Glomerular visceral epithelial cell (primary cell): ENCODE measurements around the gene CEBPB.

ENCODE experiments used
- DNase-seq: peaks from one replicate; pipeline ENCODE4 v3.0.0-alpha.2; 2016; ENCODE audit errors: extremely low spot score

Gene CEBPB

DNA sequence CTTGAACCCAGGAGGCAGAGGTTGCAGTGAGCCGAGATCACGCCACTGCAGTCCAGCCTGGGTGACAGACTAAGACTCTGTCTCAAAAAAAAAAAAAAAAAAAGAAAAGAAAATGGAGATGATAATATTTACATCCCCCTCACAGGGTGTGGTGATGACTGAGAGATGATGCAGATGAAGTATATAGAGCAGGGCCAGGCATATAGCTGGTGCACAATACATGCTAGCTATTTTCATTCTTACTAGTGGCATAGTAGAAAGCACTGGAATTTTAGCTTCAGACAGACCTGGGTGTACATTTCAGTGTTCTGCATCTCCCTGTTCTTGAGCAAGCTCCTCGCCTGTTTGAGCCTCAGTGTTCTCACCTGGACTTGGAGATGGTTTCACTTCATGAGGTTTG lies 36.9 kb downstream of the CEBPB start:
- DNase-seq: no peak

DNA sequence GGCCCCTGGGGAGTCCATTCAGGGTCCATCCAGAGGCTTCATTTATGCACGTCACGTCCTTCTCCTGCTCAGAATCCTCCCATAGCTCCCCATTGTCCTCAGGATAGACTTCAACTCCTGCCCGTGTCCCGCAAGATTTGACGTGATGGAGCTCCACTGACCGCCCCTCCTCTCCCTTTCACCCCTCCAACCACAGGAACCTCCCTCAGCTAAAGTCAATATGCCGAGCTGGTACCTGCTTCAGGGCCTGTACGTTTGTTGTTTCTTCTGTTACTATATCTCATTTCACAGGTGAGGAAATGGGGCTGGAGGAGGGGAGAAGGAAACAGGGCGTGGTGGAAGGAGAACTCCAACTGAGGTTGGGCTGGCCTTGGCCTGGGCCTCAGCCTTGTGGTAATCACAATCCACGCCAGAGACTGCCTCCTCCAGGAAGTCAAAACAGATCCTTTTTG lies 38.6 kb downstream of the CEBPB start:
- no peak for DNase-seq

- DNase-seq: no peak
Measured at GRCh38 chr20:50230184-50230583, 39.6 kb downstream of the CEBPB start.

DNA sequence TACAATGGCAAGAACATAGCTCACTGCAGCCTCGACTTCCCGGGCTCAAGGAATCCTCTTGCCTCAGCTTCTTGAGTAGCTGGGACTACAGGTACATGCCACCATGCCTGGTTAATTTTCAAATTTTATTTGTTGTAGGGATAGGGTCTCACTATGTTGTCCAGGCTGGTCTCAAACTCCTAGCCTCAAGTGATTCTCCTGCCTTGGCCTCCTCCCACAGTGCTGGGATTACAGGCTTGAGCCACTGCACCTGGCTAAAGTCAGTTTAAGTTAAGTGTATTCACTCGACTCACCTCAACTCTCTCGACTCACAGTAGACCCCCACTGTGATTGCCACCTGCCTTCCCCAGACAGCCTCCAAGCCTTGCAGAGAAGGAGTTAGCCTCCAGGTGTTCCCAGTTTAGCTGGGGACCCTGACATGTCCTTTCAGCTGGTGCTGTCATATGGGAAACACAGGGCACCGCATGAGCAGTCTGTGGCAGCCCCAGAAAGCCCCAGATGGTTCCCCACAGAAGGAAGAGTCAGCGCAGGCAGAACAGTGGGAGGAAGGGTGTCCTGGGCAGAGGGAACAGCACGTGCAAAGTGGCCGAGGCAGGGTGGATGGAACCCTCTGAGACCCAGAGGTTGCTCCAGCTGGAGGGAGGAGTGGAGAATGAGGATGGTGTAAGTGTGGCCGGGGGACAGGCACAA lies 40.4 kb downstream of the CEBPB start:
- no peak for DNase-seq

- no peak for DNase-seq
Measured at GRCh38 chr20:50231854-50232253, 41.2 kb downstream of the CEBPB start.

GRCh38 chr20:50232651-50233324 lies 42.2 kb downstream of the CEBPB start:
- DNase-seq: no peak

DNA sequence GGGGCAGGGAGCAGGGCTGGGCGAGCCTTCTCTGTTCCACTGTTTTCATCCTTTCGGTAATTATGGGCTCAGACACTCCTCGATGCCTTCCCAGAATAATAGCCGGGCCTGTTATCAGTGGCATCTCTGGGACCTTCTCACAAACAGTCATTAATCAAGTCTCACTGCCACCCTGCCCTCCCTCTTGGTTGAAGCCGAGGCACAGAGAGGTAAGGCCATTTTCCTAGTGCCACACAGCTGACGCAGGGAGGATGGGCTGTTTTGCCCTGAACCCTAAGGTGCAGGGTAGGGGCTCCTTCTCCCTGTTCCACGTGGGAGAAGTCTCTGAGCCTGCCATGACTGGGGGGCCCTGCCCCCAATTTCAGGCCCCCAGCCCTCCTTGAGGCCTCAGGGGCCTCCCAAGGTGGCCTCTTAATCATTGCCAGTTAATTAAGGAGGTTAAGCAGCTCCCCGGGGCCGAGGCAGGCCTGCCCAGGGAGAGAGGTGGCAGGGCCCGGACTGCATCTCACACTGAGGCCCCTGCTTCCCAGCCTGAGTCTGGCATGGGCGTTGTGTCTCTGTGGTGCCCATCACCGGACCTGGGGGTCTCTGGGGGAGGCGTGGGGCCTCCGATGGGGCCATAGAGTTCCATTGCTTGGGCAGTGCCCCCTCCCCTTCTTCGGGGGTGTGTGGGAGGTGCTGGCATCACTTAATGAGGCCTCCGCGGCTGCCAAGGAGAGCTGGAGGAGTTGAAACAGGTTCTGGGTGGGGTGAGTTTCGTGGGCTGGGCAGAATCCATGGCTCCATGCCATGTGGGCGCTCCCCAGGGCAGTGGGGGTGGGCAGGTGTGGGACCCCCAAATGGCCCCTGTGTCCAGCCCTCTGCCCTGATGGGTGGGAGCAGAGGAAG lies 42.9 kb downstream of the CEBPB start:
- no peak for DNase-seq

- DNase-seq: no peak
Measured at GRCh38 chr20:50234288-50234687, 43.7 kb downstream of the CEBPB start.

- peak; percentile 59 for DNase-seq
Measured at GRCh38 chr20:50237349-50237748, 46.7 kb downstream of the CEBPB start.

DNA sequence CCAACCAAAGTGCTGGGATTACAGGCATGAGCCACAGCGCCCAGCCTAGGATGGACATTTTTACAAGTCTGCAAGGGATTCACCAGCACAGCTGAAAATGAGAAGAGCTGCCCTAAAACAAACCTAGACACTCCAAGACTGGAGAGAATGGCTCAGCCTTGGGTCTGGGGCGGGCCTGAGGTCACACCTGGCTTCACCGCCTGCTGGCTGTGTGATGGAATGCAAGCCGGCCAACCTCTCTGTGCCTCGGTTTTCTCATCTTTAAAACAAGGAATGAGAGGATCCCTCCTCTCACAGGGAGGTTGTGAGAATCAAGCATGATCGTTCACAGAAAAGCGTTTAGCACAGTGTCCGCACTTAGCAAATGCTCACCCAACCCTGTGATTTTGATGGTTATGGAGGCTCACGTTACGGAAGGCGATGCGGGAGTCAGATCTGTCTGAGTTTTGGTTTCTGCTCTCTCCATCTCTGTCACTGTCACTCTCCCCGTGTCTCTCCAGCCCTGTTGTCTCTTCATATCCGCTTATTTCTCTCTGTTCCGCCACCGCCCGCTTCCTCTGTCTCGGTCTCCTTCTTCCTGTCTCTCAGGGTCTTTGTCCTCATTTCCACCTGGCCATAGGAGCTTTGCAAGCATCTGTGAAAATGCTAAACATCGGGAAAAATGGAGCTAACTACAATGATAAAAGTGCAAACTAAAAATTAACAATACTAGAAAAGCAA lies 47.6 kb downstream of the CEBPB start:
- no peak for DNase-seq

DNA sequence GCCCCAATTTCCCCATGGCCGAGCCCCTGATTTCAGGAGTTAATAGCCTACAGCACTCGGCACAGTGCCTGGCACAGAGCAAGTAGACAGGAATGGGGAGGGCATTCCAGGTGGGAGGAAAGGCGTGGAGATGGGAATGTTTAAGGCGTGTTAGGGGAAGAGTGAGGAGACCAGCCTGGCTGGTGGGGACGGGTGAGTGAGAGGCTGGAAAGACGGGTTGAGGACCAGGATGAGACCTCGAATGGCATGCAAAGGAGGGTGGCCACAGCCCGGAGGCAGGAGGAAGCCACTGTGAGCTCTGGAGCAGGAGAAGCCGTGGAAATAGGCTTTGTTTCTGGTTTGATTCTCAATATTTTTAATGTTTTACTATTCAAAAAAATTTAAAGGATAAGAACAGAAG lies 49.5 kb downstream of the CEBPB start:
- no peak for DNase-seq

GRCh38 chr20:50242178-50242514 lies 51.5 kb downstream of the CEBPB start:
- no peak for DNase-seq
